K562 (cell line): Measurements from ENCODE around the gene CTNNBL1. TPM values are rescaled to one million over a fixed set of nuclear protein-coding genes. Genes with fewer than 3 reads are reported as not detected.

Experiments
- ARID1B ChIP-seq: fragments of 450-650 bp; IDR thresholded peaks from 2 replicates; pipeline ENCODE4 v1.6.1; 2016; ENCODE audit warnings: antibody characterized with exemption, mild to moderate bottlenecking, inconsistent platforms
- ATF2 ChIP-seq: sonication (generic); formaldehyde crosslinking; IDR thresholded peaks from 2 replicates; pipeline ENCODE4 v1.8.1; 2022; ENCODE audit warnings: missing genetic modification reagents
- CTBP1 ChIP-seq: fragments of 450-650 bp; IDR thresholded peaks from 2 replicates; pipeline ENCODE4 v1.6.1; 2016; ENCODE audit warnings: borderline replicate concordance
- KAT8 ChIP-seq: fragments of 450-650 bp; IDR thresholded peaks from 2 replicates; pipeline ENCODE4 v1.6.1; 2016; ENCODE audit warnings: low read depth, mild to moderate bottlenecking
- MAFF ChIP-seq: IDR thresholded peaks from 2 replicates; pipeline ENCODE4 v1.6.1; 2012; ENCODE audit warnings: low read length, improper control_type of control experiment
- POLR2G ChIP-seq: fragments of 200-400 bp; formaldehyde crosslinking; IDR thresholded peaks from 2 replicates; pipeline ENCODE4 v1.6.1; 2017; ENCODE audit warnings: low read depth, mild to moderate bottlenecking, antibody characterized with exemption, low read length, moderate library complexity
- TAF1 ChIP-seq: IDR thresholded peaks from 2 replicates; pipeline ENCODE4 v1.6.1; 2011; ENCODE audit warnings: mild to moderate bottlenecking, low read length, moderate library complexity; ENCODE audit not compliant: insufficient read depth, control insufficient read depth, severe bottlenecking; ENCODE audit errors: extremely low read depth
- ZBTB40 ChIP-seq, 2 experiments: fragments of 450-650 bp in 1 of 2; sonication (generic) in 1 of 2; formaldehyde crosslinking in 1 of 2; IDR thresholded peaks; 2 replicates each; pipeline versions ENCODE4 v1.7.1 to v1.9.0; 2016 to 2022; ENCODE audit warnings: inconsistent platforms in 1 of 2, mild to moderate bottlenecking in 1 of 2, missing genetic modification reagents in 1 of 2
- ZFPM2 ChIP-seq: fragments of 250-450 bp; sonication (Bioruptor Pico); IDR thresholded peaks from 2 replicates; pipeline ENCODE4 v1.5.1; 2022; ENCODE audit warnings: mild to moderate bottlenecking
- ZHX1 ChIP-seq: fragments of 150-350 bp; conservative IDR thresholded peaks from 2 replicates; pipeline ENCODE4 v1.6.1; 2014; ENCODE audit warnings: low read length
- polyA plus RNA-seq, 8 experiments: library from polyadenylated mRNA; depleted of rRNA in 4 of 8; stranded (reverse) in 5 of 8; unstranded in 3 of 8; fragments of >200 nt; fragmentation: Nextera tagmentation in 2 of 8; fragmentation: Illumina TruSeq in 1 of 8; extraction: Ambion mirVana in 2 of 8; extraction: Trizol in 1 of 8; gene quantifications; 2 replicates each; pipeline versions ENCODE4 v1.2.1 to v1.2.3, GENCODE V29; 2011 to 2014; ENCODE audit warnings: inconsistent platforms in 1 of 8, missing spikeins in 1 of 8
- total RNA-seq, 7 experiments: library from RNA; depleted of rRNA in 6 of 7; stranded (reverse); fragments of >200 nt in 6 of 7; fragmentation: Illumina TruSeq in 2 of 7; extraction: Trizol in 2 of 7; gene quantifications; 2 replicates each; pipeline versions ENCODE4 v1.2.1 to v1.2.3, GENCODE V29; 2011 to 2021; ENCODE audit warnings: low replicate concordance in 1 of 7

CTNNBL1 gene
- total and polyA plus RNA-seq, 9 of the 15 experiments (the other 6 are each of a cell fraction or from before 2014, with no cell fraction given), result 32.4 to 85.6 (median 43.6) TPM

GRCh38 chr20:37711994-37712964 is 18.4 kb downstream of the CTNNBL1 start (continued):
- TF ChIP-seq ZBTB40 (IDR thresholded peaks at IDR 0.05), result no peak
- TF ChIP-seq ZBTB40 (CRISPR knock-in tag; IDR thresholded peaks at IDR 0.05), result no peak
- no peak for TF ChIP-seq POLR2G
- no peak for TF ChIP-seq ZHX1
- no peak for TF ChIP-seq CTBP1
- no peak for TF ChIP-seq MAFF
- no peak for TF ChIP-seq ATF2
- TF ChIP-seq KAT8, result no peak
- peak; percentile 57 for TF ChIP-seq ARID1B
- TF ChIP-seq TAF1, result no peak
- TF ChIP-seq ZFPM2 (CRISPR knock-in tag), result no peak
